ENCODE results near the gene FBXW11.

GRCh38 chr5:172052450-172053236, 46.2 kb upstream of the FBXW11 start:
- TF ChIP-seq CTCF (optimal IDR thresholded peaks at IDR 0.05 in 1 of 3, IDR thresholded peaks at IDR 0.05 in 1 of 3, conservative IDR thresholded peaks at IDR 0.05 in 1 of 3; ENCODE audit: extremely low read depth in 1 of 3, insufficient read depth in 2 of 3, low read length in 3 of 3) (no peak), EZH2 (IDR thresholded peaks at IDR 0.05; ENCODE audit: low read length) (no peak)

Data from keratinocyte (primary cell).